NCI-H1048 (cell line): ENCODE measurements around the gene RASEF.
"Not testable (repeated sequence)": the region's sequence is repeated elsewhere in the genome, so short reads cannot be mapped to it uniquely, and the experiment has no call there.

Source experiments
- DNase-seq: peaks from one replicate; lab custom pipeline; 2025; lab: John Stamatoyannopoulos, UW

The RASEF gene

GRCh38 chr9:82970359-82970758, 92.6 kb downstream of the RASEF start:
- no peak for DNase-seq

DNA sequence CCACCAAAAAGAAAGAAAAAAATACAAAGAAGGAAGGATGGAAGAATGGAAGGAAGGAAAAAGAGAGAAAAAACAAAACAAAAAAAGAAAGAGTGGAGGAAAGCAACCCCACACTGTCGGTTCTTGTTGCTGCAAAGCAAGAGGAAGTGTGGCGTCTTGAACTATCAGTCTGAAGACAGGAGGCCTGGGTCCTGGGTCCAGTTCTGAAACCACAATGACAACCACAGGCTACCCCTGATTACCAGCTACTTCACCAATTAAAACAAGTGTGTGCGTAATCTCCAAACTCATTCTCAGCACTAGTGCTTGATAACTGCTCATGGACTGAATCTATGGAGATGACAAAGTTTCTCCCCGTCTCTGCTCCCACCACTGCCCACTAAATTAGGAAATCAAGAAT, 93.7 kb downstream of the RASEF start:
- no peak for DNase-seq

DNA sequence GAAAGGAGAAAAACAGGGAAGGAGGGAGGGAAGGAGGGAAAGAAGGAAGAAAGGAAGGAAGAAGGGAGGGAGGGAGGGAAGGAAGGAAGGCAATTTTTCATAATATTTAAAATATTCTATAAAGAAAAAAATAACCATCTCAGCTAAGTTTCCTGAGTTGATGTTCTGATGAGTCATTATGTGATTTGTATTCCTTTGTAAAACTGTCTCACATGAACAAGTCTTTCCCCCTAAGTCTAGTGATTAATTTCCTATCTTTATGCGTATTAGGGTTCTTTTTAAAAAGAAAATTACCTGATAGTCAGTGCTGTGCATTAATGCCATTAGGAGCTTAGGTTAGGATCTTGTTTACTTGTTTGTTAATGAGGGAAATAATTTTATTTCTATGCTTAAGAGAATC, 94.1 kb downstream of the RASEF start:
- no peak for DNase-seq

DNA sequence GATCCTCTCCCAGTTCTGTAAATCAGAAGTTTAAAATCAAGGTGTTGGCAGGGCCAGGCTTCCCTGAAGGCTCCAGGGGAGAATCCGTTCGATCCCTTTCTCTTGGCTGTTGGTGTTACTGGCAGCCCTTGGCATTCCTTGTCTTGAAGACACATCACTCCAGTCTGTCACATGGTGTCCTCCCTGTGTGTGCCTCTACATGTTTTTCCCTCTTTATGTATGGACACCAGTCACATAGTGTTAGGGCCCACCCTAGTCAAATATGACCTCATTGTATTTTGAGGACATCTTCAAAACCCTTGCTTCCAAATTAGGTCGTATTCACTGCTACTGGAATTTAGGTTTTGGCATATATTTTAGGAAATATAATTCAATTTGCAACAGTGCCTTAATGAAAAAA, 94.6 kb downstream of the RASEF start:
- no peak for DNase-seq

DNA sequence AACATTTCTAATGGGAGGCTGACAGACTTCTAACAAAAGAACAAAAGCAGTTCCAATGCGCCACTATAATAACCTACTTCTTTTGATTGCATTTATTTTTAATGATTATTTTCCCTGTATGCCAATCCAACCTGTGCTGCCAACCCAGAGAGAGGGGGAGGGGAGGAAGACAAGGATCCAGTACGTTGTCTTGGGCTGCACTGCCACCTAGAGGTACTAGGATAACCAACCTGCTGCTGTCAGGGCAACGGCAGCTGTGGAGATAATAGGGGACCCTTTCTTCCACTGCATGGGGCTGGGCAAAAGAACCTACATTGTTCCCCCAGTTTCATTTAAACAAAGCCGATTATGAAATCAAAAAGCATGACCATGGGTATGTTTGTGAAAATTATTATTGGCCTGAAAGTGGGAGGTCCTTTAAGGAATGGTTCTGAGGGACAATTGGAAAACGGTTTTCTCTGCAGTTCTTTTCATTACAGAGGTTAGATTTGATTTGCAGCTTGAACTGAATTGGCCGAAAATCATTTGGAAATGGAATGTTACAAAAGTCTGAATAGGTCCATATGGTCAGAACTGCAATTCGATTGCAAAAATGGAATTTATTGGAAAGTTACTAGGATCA, 101.3 kb downstream of the RASEF start:
- peak; percentile 72 for DNase-seq

GRCh38 chr9:82957529-82958379, 105.2 kb downstream of the RASEF start:
- peak; percentile 54 for DNase-seq

GRCh38 chr9:82949203-82949602, 113.7 kb downstream of the RASEF start:
- DNase-seq: no peak

GRCh38 chr9:82940376-82940775, 122.6 kb downstream of the RASEF start:
- no peak for DNase-seq

GRCh38 chr9:82939451-82939850, 123.5 kb downstream of the RASEF start:
- no peak for DNase-seq

DNA sequence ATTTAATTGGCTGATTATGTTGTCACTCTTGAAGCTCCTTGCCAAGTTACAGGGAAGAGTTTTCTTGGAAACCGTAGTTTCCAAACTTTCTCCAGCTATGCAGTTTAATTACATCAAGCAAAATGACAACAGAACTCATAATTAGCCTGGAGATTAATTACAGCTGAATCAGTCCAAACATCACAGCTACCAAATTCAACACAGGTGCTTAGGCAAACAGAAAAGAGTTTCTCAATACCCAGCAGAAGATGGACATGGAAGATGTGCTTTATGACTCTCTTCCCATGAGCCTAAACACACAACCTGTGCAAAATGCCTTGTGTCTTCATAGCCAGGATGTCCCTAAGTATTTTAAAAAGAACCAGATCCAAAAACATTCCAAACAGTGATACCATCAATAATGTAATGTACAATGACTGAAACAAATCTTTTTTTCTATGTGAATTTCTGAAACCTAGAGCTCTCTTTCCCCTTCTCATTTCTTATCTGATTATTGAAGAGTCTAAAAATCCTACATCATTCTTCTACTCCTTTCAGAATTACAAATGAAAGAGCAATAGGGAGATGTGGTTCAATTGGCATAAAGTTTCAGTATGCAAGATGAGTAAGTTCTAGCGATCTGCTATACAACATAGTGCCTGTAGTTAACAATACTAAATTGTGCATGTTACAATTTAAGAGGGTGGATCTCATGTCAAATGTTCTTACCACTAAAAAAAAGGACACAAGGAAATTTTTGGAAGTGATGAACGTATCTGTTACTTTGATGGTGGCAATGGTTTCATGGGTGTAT, 124.3 kb downstream of the RASEF start:
- no peak for DNase-seq

DNA sequence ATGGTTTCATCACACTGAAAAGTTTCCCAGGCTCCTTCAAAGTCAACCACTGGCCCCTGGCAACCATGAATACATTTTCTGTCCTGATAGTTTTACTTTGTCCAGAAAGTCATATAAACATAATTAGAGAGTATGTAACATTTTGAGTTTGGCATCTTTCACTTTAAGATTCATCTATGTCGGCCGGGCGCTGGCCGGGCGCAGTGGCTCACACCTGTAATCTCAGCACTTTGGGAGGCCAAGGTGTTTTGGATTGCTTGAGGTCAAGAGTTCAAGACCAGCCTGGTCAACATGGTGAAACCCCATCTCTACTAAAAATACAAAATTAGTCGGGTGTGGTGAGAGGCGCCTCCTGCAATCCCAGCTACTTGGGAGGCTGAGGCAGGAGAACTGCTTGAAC, 126.4 kb downstream of the RASEF start:
- DNase-seq: not testable (repeated sequence)

- DNase-seq: no peak
Observed at GRCh38 chr9:82934949-82935348, 128.0 kb downstream of the RASEF start.

DNA sequence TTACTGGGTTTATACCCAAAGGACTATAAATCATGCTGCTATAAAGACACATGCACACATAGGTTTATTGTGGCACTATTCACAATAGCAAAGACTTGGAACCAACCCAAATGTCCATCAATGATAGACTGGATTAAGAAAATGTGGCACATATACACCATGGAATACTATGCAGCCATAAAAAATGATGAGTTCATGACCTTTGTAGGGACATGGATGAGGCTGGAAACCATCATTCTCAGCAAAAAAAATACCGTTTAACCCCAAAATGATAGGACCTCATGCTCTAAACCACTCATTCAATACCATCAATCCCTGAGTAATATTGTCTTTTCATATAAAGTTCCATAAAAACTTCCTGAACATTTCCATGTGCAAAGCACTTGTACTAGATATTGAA, 128.9 kb downstream of the RASEF start:
- DNase-seq: not testable (repeated sequence)

DNA sequence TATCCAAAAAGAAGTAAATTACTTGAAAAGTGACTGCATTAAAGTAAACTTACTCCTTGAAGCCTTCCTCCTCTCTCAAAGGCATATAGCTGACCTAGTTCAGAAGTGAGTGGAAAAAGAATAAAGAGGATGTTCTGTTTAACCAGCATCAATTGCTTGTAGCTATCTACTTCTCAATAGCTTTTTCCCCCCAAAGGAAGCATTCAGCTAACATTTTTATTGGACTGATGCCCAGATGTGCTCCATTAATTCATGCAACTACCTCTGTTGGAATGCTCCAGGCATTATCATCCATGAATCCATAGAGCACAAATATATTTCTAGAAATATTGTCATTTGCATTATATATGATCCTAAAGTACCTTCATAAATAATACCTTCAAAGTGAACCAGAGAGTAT, 132.8 kb downstream of the RASEF start:
- no peak for DNase-seq
